MCF 10A (cell line): ENCODE measurements around the gene TMEM200A. TPM values are rescaled to one million over a fixed set of nuclear protein-coding genes. Genes with fewer than 3 reads are reported as not detected.

Experiments used
- BruUV-seq: library from RNA; stranded (reverse); fragments of 400-500 nt; replicated peaks from 2 replicates; lab custom pipeline; 2021; lab: Mats Ljungman, UMichigan
- CTCF ChIA-PET: fragments of 300-600 bp; sonication (Branson Sonifier 250); formaldehyde crosslinking; extraction: SDS; loops from one replicate; lab custom pipeline; 2021; ENCODE audit warnings: antibody characterized with exemption, inconsistent platforms; lab: Yijun Ruan, JAX
- POLR2A ChIA-PET: fragments of 300-600, 350-650 bp; sonication (Branson Sonifier 250); formaldehyde crosslinking; extraction: SDS; loops from one replicate; lab custom pipeline; 2020; ENCODE audit warnings: antibody characterized with exemption, inconsistent platforms; lab: Yijun Ruan, JAX
- DNase-seq: peaks from one replicate; pipeline ENCODE4 v3.0.0-alpha.2; 2018; ENCODE audit not compliant: unreplicated experiment
- H3K27ac Mint-ChIP-seq: one replicate; pipeline ENCODE4 v1.8.0; 2022; ENCODE audit warnings: mild to moderate bottlenecking, low read depth, mixed read lengths; ENCODE audit not compliant: unreplicated experiment
- H3K27me3 Mint-ChIP-seq: one replicate; pipeline ENCODE4 v1.8.0; 2022; ENCODE audit warnings: mixed read lengths; ENCODE audit not compliant: insufficient read depth, unreplicated experiment
- H3K36me3 Mint-ChIP-seq: one replicate; pipeline ENCODE4 v1.8.0; 2022; ENCODE audit warnings: mild to moderate bottlenecking, moderate library complexity, mixed read lengths; ENCODE audit not compliant: insufficient read depth, unreplicated experiment
- H3K4me1 Mint-ChIP-seq: one replicate; pipeline ENCODE4 v1.8.0; 2022; ENCODE audit warnings: mixed read lengths; ENCODE audit not compliant: insufficient read depth, unreplicated experiment
- H3K4me3 Mint-ChIP-seq: one replicate; pipeline ENCODE4 v1.8.0; 2022; ENCODE audit warnings: mild to moderate bottlenecking, moderate library complexity, mixed read lengths; ENCODE audit not compliant: unreplicated experiment
- H3K9me3 Mint-ChIP-seq: one replicate; pipeline ENCODE4 v1.8.0; 2022; ENCODE audit warnings: mixed read lengths; ENCODE audit not compliant: unreplicated experiment
- intact Hi-C: fragments of 100-400 bp; cut with micrococcal nuclease; formaldehyde crosslinking; loops from 2 replicates; pipeline ENCODE4 v1.14.1; 2022
- total RNA-seq: library from RNA; stranded (reverse); gene quantifications from 2 replicates; pipeline ENCODE4 v1.2.3, GENCODE V29; 2022
- TF ChIP-seq, protein P1 (sequence below): fragments of 200-600 bp; IDR thresholded peaks from one replicate; pipeline ENCODE4 v1.8.0; 2022; ENCODE audit warnings: antibody characterized with exemption, mild to moderate bottlenecking; ENCODE audit not compliant: unreplicated experiment

Gene TMEM200A
- total RNA-seq, 1 experiment from 2014 or later: not detected

GRCh38 chr6:130355572-130355971 is 10.2 kb upstream of the TMEM200A start:
- Mint-ChIP-seq H3K4me3 (no peak overlapping the region), H3K27ac (no peak overlapping the region), H3K27me3 (peaks cover 29% of the 10 kb centered on the region), H3K36me3 (no peaks in the 10 kb centered on the region), H3K9me3 (no peaks in the 10 kb centered on the region), H3K4me1 (no peaks in the 10 kb centered on the region)
- BruUV-seq: no TSS peak
- DNase-seq: no peak
- TF ChIP-seq, protein P1, sequence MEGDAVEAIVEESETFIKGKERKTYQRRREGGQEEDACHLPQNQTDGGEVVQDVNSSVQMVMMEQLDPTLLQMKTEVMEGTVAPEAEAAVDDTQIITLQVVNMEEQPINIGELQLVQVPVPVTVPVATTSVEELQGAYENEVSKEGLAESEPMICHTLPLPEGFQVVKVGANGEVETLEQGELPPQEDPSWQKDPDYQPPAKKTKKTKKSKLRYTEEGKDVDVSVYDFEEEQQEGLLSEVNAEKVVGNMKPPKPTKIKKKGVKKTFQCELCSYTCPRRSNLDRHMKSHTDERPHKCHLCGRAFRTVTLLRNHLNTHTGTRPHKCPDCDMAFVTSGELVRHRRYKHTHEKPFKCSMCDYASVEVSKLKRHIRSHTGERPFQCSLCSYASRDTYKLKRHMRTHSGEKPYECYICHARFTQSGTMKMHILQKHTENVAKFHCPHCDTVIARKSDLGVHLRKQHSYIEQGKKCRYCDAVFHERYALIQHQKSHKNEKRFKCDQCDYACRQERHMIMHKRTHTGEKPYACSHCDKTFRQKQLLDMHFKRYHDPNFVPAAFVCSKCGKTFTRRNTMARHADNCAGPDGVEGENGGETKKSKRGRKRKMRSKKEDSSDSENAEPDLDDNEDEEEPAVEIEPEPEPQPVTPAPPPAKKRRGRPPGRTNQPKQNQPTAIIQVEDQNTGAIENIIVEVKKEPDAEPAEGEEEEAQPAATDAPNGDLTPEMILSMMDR: no peak
- intact Hi-C loops: no loop called here
- CTCF ChIA-PET: no interaction called here
- POLR2A ChIA-PET: no interaction called here

GRCh38 chr6:130357436-130357835 is 8.4 kb upstream of the TMEM200A start:
- Mint-ChIP-seq H3K4me3 (no peak overlapping the region), H3K4me1 (no peaks in the 10 kb centered on the region), H3K36me3 (no peaks in the 10 kb centered on the region), H3K9me3 (no peaks in the 10 kb centered on the region), H3K27ac (no peak overlapping the region), H3K27me3 (peaks cover 29% of the 10 kb centered on the region)
- ChIA-PET POLR2A (interaction anchor here (0.8 kb wide), 1 partner anchor 10 kb away, joined by 3 read pairs; no protein-coding TSS in a partner anchor), CTCF (interaction anchor here (1.0 kb wide), 1 partner anchor 11 kb away, joined by 3 read pairs; no protein-coding TSS in a partner anchor)
- TF ChIP-seq, protein P1: no peak
- no TSS peak for BruUV-seq
- DNase-seq: no peak
- intact Hi-C loops: no loop called here

- DNase-seq: no peak
- intact Hi-C loops: no loop called here
- Mint-ChIP-seq H3K4me1 (no peaks in the 10 kb centered on the region), H3K27ac (no peak overlapping the region), H3K36me3 (no peaks in the 10 kb centered on the region), H3K9me3 (no peaks in the 10 kb centered on the region), H3K27me3 (peaks cover 35% of the 10 kb centered on the region), H3K4me3 (no peak overlapping the region)
- POLR2A ChIA-PET: no interaction called here
- BruUV-seq: no TSS peak
- TF ChIP-seq, protein P1: no peak
- CTCF ChIA-PET: interaction anchor here (1.3 kb wide), 1 partner anchor 16 kb away, joined by 3 read pairs; no protein-coding TSS in a partner anchor
Measured at GRCh38 chr6:130359736-130360135, 6.1 kb upstream of the TMEM200A start.

DNA sequence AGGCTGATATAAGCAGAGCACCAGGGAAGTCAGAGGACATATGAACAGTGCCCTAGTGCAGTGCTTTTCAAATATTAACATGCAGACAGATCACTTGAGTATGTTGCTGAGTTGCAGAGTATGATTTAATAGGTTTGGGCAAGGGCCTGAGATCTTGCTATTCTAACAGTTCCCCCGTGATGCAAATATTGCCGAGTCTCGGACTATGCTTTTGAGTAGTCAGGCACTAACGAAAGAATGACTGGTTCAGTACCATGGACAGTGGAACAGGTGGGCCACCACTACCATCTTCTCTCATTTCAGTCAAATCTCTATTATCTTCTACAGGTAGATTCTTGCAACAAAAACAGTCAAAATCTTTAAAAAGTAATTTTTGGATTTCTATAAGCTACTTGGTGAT is 3.7 kb upstream of the TMEM200A start:
- DNase-seq: peak; percentile 49

More for the DNA sequence above, 3.7 kb upstream of the TMEM200A start:
- TF ChIP-seq, protein P1: no peak
- H3K4me3 Mint-ChIP-seq: no peak overlapping the region
- intact Hi-C loops: no loop called here
- no TSS peak for BruUV-seq
- no peaks in the 10 kb centered on the region for H3K4me1 Mint-ChIP-seq
- no peaks in the 10 kb centered on the region for H3K36me3 Mint-ChIP-seq
- POLR2A ChIA-PET: no interaction called here
- peaks cover 46% of the 10 kb centered on the region for H3K27me3 Mint-ChIP-seq
- H3K9me3 Mint-ChIP-seq: no peaks in the 10 kb centered on the region
- CTCF ChIA-PET: no interaction called here
- H3K27ac Mint-ChIP-seq: no peak overlapping the region
